ENCODE results near the gene CGB1.
"Not testable (repeated sequence)": the region's sequence is repeated elsewhere in the genome, so short reads cannot be mapped to it uniquely, and the experiment has no call there.

CGB1 gene

GRCh38 chr19:49022116-49022515 is 14.6 kb downstream of the CGB1 start:
- DNase-seq (ENCODE audit: low read depth in 2 of 2), result no peak

- no peak for DNase-seq (ENCODE audit: low read depth in 2 of 2)
Measured at GRCh38 chr19:49020931-49021895, 15.5 kb downstream of the CGB1 start.

GRCh38 chr19:49020342-49020741 is 16.4 kb downstream of the CGB1 start:
- DNase-seq (ENCODE audit: low read depth in 2 of 2), result no peak

GRCh38 chr19:49019242-49019932 is 17.3 kb downstream of the CGB1 start:
- DNase-seq (ENCODE audit: low read depth in 2 of 2), result no peak

GRCh38 chr19:49018388-49019241 is 18.1 kb downstream of the CGB1 start:
- not testable (repeated sequence) for DNase-seq (ENCODE audit: low read depth in 2 of 2)

DNA sequence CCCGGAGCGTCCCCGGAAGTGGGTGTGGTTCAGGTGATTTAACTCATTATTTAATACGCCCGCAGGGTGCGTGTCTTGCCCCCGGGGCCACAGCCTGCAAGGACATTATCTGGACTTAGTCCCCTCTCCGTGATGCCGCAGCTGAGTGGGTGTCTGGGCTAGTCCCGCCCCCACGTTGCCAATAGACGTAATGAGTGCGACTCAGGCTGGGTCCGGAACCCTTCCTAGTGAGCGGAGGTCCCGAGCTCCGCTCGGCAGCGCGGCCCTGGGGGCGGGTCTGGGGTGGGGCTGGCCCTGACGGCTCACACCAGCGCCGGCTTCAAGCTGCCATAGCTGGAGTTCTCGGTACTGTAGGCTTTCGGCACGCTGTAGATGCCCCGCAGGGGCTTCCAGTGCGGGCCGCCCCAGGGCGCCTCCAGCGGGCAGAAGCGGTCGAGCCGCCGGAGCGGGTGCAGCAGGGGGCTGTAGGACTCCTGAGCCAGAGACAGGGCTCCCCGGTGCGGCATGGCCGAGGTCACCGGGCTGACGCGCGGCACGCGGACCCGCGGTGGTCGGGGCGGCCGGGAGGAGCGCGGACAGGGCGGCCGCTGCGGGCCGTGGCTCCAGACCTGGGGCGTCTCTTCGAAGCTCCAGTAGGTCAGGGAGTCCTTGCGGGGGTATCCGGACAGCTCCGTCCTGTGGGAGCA is 18.9 kb downstream of the CGB1 start:
- DNase-seq (ENCODE audit: low read depth in 2 of 2), result peak; percentile 26 to 27

DNA sequence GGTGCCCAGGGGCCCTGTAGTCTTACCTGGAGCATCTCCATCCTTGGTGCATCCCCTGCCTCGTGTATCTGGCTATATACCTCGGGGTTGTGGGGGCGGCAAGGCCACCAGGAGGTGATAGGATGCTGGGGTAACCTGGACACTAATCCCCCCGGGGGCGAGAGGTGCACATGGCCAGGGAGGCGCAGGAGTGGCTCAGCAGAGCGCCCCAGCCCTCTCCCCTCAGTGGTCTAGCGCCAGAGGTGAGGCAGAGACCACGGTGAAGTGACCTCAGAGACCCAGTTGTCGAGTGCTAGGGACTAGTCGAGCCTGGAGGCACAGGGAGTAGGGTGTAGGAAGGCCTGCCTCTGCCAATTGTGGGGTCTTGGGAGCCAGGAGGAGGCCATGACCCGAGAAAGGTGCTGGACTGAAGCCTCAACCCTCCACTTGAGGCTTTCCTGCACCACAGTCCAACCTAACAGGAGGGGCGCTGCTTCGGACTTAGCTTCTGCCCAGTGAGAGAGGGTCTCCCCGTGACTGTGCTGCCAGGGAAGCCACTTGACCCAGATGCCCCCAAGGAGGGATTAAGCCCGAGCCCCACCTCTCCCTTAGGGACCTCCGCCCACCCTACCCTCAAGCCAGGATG is 19.5 kb downstream of the CGB1 start, which contains the start of gene LHB:
Gene LHB (minus strand): TSS at position 51 of the 625 bp plus-strand sequence. CDS start 10 bp downstream, at position 41.
- DNase-seq (ENCODE audit: low read depth in 2 of 2), result no peak

- no peak for DNase-seq (ENCODE audit: low read depth in 2 of 2)
Measured at GRCh38 chr19:49016067-49016839, 20.4 kb downstream of the CGB1 start.

DNA sequence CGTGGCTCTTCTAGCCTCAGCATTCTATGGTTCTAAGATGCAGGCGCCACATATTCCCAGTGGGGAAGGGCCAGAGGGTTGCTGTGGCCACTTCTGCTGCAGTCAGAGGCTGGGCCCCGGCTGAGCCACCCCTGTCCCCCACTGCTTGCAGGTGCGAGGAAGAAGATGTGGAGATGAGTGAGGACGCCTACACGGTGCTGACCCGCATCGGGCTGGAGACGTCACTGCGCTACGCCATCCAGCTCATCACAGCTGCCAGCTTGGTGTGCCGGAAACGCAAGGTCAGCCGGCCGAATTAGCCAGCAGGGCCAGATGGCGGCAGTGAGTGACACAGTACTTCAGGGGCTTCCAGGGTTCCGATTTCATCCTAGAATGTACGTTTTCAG is 21.8 kb downstream of the CGB1 start:
- no peak for DNase-seq (ENCODE audit: low read depth in 2 of 2)

- DNase-seq (ENCODE audit: low read depth in 2 of 2), result no peak
Measured at GRCh38 chr19:49014123-49014869, 22.4 kb downstream of the CGB1 start.

DNA sequence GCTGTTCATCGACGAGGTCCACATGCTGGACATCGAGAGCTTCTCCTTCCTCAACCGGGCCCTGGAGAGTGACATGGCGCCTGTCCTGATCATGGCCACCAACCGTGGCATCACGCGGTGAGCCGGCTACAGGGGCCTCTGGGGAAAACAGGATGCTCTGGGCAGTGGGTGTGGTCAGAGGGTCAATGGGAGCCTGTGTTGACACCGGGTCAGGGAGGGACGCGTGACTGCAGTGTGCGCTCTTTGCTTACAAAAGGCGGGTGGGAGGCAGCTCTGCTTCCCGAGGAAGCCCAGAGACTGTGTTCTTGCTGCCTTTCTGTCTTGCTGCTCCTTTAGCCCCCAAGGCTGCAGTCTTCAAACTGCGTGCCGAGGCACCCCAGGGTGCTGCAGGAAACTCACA is 25.5 kb downstream of the CGB1 start:
- no peak for DNase-seq (ENCODE audit: low read depth in 2 of 2)

GRCh38 chr19:49010453-49010852 is 26.2 kb downstream of the CGB1 start:
- DNase-seq (ENCODE audit: low read depth in 2 of 2), result no peak

DNA sequence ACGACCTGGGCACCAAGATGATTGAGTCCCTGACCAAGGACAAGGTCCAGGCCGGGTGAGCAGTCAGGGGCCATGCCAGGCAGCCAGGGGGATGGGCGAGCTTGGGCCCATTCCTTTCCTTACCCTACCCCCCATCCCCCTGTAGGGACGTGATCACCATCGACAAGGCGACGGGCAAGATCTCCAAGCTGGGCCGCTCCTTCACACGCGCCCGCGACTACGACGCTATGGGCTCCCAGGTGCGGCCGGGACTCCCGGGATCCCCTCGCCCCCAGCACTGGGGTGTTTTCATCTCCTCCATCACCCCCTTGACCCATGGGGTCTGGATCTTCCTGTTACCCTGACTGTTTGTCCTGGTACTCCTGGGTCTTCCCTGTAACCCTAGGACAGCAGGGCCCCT is 26.9 kb downstream of the CGB1 start:
- no peak for DNase-seq (ENCODE audit: low read depth in 2 of 2)

- no peak for DNase-seq (ENCODE audit: low read depth in 2 of 2)
Measured at GRCh38 chr19:49006905-49007304, 29.8 kb downstream of the CGB1 start.

GRCh38 chr19:49004964-49005614 is 31.6 kb downstream of the CGB1 start:
- DNase-seq (ENCODE audit: low read depth in 2 of 2), result no peak

DNA sequence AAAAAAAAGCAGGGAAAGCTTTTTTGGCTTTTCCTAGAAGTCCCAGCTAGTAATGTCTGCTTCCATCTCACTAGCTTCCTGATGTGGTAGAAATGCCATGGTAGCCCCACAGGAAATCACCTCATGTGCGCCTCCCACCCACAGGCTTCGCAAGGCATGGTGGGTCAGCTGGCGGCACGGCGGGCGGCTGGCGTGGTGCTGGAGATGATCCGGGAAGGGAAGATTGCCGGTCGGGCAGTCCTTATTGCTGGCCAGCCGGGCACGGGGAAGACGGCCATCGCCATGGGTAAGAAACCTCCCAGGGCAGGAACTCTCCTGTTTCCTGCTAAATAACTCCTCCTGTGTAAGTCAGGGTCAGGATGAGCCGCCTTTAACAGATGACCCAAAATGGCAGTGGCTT is 32.6 kb downstream of the CGB1 start:
- no peak for DNase-seq (ENCODE audit: low read depth in 2 of 2)

DNA sequence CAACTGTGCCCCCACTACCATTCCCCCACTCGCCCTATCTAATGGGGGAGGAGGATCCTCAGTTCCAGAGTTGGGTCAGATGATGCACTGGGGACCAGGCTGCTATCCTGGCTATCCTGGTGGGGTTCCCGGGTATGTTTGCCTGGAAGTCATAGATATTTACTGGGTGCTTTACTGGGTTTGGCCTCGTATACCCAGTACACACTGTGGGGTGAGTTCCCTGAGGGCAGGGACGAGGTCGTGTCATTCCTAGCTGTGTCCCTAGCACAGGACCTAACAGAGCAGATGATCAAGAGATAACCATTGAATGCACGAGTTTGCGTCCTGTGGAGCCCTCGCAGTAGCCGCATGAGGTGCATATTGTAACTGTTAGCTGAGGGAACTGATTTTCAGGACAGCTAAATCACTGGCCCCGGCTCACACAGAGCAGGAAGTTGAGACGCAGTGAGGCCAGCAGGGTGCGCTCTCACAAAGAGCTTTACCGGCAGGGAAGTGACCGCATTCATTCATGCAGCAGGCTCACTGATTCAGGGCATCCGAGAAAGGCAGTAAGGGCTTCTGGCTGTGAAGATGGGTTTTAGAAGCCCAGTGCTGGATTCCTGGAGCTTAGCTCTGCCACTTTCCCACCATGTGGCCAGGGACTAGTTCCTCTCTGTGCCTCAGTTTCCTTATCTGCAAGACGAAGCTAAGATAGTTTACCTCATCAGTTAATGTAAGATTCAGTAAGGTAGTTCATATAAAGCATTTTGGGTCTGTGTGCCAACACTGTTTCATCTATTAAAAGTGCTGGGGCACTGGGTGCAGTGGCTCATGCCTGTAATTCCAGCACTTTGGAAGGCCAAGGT is 37.0 kb downstream of the CGB1 start:
- DNase-seq (ENCODE audit: low read depth in 2 of 2), result peak in 1 of 2 experiments; percentile 31

- DNase-seq (ENCODE audit: low read depth in 2 of 2), result no peak
Measured at GRCh38 chr19:48997972-48998371, 38.7 kb downstream of the CGB1 start.

Measured in fibroblast of skin of left quadriceps (primary cell).